Measurements from ENCODE around the gene RTEL1. TPM values are rescaled to one million over a fixed set of nuclear protein-coding genes. Genes with fewer than 3 reads are reported as not detected.

RTEL1 gene
- total and polyA plus RNA-seq, 2 experiments from 2014 or later = 14.0 to 18.2 TPM

DNA sequence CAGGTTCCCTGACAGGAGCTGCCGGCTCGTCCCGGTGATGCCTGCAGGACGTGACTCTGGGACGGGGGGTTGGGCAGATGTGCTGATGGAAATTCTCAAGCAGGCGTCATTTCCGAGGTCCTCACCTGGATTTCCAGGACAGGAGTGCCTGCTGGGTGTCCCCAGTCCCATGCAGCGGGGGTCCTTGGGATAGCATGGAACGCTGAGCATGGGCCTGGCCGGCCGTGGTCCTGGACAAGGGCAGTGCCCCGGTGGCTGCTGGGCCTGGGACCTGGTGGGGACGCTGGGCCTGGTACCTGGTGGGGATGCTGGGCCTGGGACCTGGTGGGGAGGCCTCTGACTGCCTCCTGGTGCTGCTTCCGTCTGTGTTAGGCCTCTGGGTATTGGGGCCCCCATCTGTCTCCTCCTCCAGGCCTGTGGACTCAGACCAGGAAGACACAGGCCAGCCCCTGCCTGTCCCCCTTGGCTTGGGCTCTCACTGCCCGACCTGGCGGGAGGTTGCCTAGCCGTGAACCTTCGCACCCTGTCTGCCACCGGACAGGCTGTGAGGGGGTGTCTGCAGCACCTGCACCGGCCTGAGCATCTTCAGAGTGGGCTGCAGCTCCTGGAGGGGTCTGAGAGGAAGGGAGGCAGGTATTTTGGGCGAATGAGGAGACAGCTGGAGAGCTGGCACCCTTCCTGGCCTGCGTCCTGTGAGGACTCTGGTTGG lies 6.2 kb downstream of the RTEL1 start:
- Histone ChIP-seq H3K36me3 (replicated peaks; ENCODE audit: insufficient read depth, low read depth) (no peaks in the 10 kb centered on the region), H2AFZ (no peak overlapping the region), H3K9me3 (ENCODE audit: low read depth) (no peaks in the 10 kb centered on the region), H3K27me3 (no peaks in the 10 kb centered on the region), H3K79me2 (peaks cover 9% of the 10 kb centered on the region), H3K27ac (no peak overlapping the region), H3K4me2 (no peak overlapping the region), H4K20me1 (ENCODE audit: insufficient read depth, poor library complexity, severe bottlenecking) (no peaks in the 10 kb centered on the region), H3K9me2 (replicated peaks; ENCODE audit: insufficient read depth) (no peaks in the 10 kb centered on the region), H3K4me1 (ENCODE audit: insufficient read depth) (peaks cover 3% of the 10 kb centered on the region), H3K4me3 (no peak overlapping the region)
- no peak for TF ChIP-seq EZH2 (IDR thresholded peaks at IDR 0.05; ENCODE audit: borderline replicate concordance)
- TF ChIP-seq EZH2phosphoT487 (IDR thresholded peaks at IDR 0.05; ENCODE audit: low read depth, severe bottlenecking, unreplicated experiment) = no peak
- TF ChIP-seq, protein P1, sequence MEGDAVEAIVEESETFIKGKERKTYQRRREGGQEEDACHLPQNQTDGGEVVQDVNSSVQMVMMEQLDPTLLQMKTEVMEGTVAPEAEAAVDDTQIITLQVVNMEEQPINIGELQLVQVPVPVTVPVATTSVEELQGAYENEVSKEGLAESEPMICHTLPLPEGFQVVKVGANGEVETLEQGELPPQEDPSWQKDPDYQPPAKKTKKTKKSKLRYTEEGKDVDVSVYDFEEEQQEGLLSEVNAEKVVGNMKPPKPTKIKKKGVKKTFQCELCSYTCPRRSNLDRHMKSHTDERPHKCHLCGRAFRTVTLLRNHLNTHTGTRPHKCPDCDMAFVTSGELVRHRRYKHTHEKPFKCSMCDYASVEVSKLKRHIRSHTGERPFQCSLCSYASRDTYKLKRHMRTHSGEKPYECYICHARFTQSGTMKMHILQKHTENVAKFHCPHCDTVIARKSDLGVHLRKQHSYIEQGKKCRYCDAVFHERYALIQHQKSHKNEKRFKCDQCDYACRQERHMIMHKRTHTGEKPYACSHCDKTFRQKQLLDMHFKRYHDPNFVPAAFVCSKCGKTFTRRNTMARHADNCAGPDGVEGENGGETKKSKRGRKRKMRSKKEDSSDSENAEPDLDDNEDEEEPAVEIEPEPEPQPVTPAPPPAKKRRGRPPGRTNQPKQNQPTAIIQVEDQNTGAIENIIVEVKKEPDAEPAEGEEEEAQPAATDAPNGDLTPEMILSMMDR (IDR thresholded peaks at IDR 0.05; ENCODE audit: poor library complexity) = no peak
- WGBS (ENCODE audit: low lambda C conversion rate, missing lambda C conversion rate) = 97% methylated on average over 22 of the region's 22 CpGs
- DNase-seq (ENCODE audit: low spot score) = no peak

DNA sequence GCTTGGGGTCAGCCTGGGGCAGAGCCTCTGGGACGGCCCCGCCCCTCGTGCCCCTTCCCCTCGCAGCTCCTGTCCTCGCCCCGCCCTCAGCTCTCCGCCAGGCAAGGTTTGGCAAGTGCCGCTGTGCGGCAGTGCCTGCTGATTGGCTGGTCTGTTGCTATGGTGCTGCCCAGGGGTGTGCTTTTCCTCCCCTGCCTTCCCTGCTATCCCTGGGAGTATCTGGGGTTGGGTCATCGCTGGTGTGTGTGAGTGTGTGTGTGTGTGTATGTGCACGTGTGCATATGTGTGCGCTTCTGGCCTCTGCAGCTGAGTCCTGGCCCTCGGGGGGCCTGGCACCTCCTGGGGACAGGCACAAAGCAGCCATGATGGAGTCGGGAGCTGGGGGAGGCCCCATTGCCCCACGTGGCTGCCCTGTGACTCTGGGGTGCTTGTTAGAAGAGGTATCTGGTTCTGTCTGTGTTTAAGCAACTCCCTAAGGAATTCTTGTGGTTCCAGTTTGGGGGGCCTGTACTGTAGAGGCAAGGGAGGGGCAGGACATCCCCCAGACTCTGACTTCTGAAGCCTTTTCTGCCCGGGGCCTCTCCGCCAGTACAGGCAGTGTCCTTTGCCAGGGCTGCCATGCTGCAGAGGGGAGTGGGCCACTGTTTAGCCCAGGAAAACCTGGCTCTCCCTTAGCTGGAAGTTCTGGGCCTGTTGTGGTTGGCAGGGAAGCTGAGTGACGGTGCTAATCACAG lies 6.9 kb downstream of the RTEL1 start:
- no peaks in the 10 kb centered on the region for H3K9me3 ChIP-seq (ENCODE audit: low read depth)
- no peak overlapping the region for H3K4me2 ChIP-seq
- DNase-seq (ENCODE audit: low spot score) = no peak
- WGBS (ENCODE audit: low lambda C conversion rate, missing lambda C conversion rate) = 88% methylated on average over 18 of the region's 18 CpGs
- H4K20me1 ChIP-seq (ENCODE audit: insufficient read depth, poor library complexity, severe bottlenecking) = no peaks in the 10 kb centered on the region
- no peak overlapping the region for H3K4me3 ChIP-seq
- no peaks in the 10 kb centered on the region for H3K9me2 ChIP-seq (replicated peaks; ENCODE audit: insufficient read depth)
- H3K79me2 ChIP-seq = peaks cover 4% of the 10 kb centered on the region
- no peak overlapping the region for H3K27ac ChIP-seq
- H3K27me3 ChIP-seq = no peaks in the 10 kb centered on the region
- no peak overlapping the region for H2AFZ ChIP-seq
- TF ChIP-seq EZH2phosphoT487 (IDR thresholded peaks at IDR 0.05; ENCODE audit: low read depth, severe bottlenecking, unreplicated experiment) = no peak
- TF ChIP-seq, protein P1 (IDR thresholded peaks at IDR 0.05; ENCODE audit: poor library complexity) = no peak
- no peaks in the 10 kb centered on the region for H3K4me1 ChIP-seq (ENCODE audit: insufficient read depth)
- H3K36me3 ChIP-seq (replicated peaks; ENCODE audit: insufficient read depth, low read depth) = no peaks in the 10 kb centered on the region

GRCh38 chr20:63665708-63666107 lies 7.6 kb downstream of the RTEL1 start:
- DNase-seq (ENCODE audit: low spot score) = no peak
- H3K4me3 ChIP-seq = no peak overlapping the region
- H3K4me1 ChIP-seq (ENCODE audit: insufficient read depth) = no peaks in the 10 kb centered on the region
- TF ChIP-seq EZH2phosphoT487 (IDR thresholded peaks at IDR 0.05; ENCODE audit: low read depth, severe bottlenecking, unreplicated experiment) (no peak), EZH2 (IDR thresholded peaks at IDR 0.05; ENCODE audit: borderline replicate concordance) (no peak)
- TF ChIP-seq, protein P1 (IDR thresholded peaks at IDR 0.05; ENCODE audit: poor library complexity) = no peak
- no peaks in the 10 kb centered on the region for H3K9me3 ChIP-seq (ENCODE audit: low read depth)
- no peaks in the 10 kb centered on the region for H3K27me3 ChIP-seq
- no peak overlapping the region for H2AFZ ChIP-seq
- WGBS (ENCODE audit: low lambda C conversion rate, missing lambda C conversion rate) = 95% methylated on average over 13 of the region's 14 CpGs
- H3K27ac ChIP-seq = no peak overlapping the region
- no peaks in the 10 kb centered on the region for H3K9me2 ChIP-seq (replicated peaks; ENCODE audit: insufficient read depth)
- H3K79me2 ChIP-seq = peaks cover 3% of the 10 kb centered on the region
- H4K20me1 ChIP-seq (ENCODE audit: insufficient read depth, poor library complexity, severe bottlenecking) = no peaks in the 10 kb centered on the region
- H3K4me2 ChIP-seq = no peak overlapping the region
- no peaks in the 10 kb centered on the region for H3K36me3 ChIP-seq (replicated peaks; ENCODE audit: insufficient read depth, low read depth)
